Measurements from ENCODE around the gene SRPK3. TPM values are rescaled to one million over a fixed set of nuclear protein-coding genes. Genes with fewer than 3 reads are reported as not detected.

Gene SRPK3, protein sequence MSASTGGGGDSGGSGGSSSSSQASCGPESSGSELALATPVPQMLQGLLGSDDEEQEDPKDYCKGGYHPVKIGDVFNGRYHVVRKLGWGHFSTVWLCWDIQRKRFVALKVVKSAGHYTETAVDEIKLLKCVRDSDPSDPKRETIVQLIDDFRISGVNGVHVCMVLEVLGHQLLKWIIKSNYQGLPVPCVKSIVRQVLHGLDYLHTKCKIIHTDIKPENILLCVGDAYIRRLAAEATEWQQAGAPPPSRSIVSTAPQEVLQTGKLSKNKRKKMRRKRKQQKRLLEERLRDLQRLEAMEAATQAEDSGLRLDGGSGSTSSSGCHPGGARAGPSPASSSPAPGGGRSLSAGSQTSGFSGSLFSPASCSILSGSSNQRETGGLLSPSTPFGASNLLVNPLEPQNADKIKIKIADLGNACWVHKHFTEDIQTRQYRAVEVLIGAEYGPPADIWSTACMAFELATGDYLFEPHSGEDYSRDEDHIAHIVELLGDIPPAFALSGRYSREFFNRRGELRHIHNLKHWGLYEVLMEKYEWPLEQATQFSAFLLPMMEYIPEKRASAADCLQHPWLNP
- polyA plus RNA-seq (2013, experiment 1 of 2): 0.18 TPM
- polyA plus RNA-seq (2013, experiment 2 of 2): 0.01 TPM

DNA sequence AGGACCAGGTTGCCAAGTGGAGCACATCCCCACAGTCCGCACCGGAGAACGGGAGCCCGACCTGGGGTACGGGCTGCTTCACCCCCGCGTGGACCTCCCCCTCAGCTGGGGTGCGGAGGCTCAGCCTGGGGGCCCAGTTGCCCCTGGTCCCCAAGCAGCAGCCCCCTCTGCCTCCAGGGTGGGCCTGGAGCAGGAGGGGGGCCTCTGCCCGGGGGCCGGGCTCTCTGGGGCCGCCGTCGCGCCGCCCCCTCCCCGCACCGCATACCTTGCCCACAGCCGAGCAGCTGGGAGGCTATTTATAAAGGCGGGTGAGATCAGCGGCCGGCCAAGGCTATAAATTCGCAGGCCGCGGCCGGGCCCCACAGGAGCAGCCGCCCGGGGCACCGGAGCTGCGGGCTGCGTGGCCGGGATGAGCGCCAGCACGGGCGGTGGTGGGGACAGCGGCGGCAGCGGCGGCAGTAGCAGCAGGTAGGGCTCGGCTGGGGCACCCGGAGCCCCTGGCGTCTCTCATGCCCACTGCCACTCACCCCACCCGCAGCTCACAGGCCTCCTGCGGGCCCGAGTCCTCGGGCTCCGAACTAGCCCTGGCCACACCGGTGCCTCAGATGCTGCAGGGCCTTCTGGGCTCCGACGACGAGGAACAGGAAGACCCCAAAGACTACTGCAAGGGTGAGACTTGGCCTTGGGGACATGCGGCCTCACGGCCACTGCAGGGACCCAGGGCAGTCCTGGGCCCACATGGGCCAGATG, at the start of gene SRPK3:
Gene SRPK3 (plus strand): TSS at position 364 of the 750 bp plus-strand sequence. CDS start 46 bp downstream, at position 410.
- Histone ChIP-seq H3K79me1 (ENCODE audit: low read length) (no peaks in the 10 kb centered on the region), H3K9ac (ENCODE audit: low read length) (no peak within 1 kb of the TSS), H3K27ac (ENCODE audit: low read depth, low read length) (no peak within 1 kb of the TSS), H2BK15ac (replicated peaks; ENCODE audit: low read depth) (no peak within 1 kb of the TSS), H3K56ac (ENCODE audit: low read length) (no peak within 1 kb of the TSS), H3K4ac (ENCODE audit: low read depth, low read length) (no peak within 1 kb of the TSS), H3K18ac (ENCODE audit: low read length) (no peak within 1 kb of the TSS), H4K8ac (ENCODE audit: low read depth, low read length) (no peak within 1 kb of the TSS), H3K4me3 (ENCODE audit: low read length) (no peak within 1 kb of the TSS), H3K36me3 (ENCODE audit: control insufficient read depth, insufficient read depth, low read length) (no peaks in the 10 kb centered on the region), H3K4me1 (ENCODE audit: control insufficient read depth, low read depth, low read length) (no peaks in the 10 kb centered on the region), H3K23ac (ENCODE audit: low read length) (no peak within 1 kb of the TSS), H3K4me2 (ENCODE audit: low read length) (no peak within 1 kb of the TSS), H4K5ac (ENCODE audit: low read length) (no peak within 1 kb of the TSS), H2BK5ac (ENCODE audit: low read length) (no peak within 1 kb of the TSS), H3K27me3 (ENCODE audit: insufficient read depth, low read length, poor library complexity) (no peaks in the 10 kb centered on the region), H2BK120ac (ENCODE audit: low read depth, low read length) (no peak within 1 kb of the TSS), H2AK5ac (ENCODE audit: low read length) (no peak within 1 kb of the TSS), H3K79me2 (ENCODE audit: control insufficient read depth, insufficient read depth, low read length) (no peaks in the 10 kb centered on the region)
- no peak for DNase-seq
- WGBS (ENCODE audit: extremely low coverage, insufficient coverage, low lambda C conversion rate): no CpG with 5 or more reads among the region's 52 CpGs

DNA sequence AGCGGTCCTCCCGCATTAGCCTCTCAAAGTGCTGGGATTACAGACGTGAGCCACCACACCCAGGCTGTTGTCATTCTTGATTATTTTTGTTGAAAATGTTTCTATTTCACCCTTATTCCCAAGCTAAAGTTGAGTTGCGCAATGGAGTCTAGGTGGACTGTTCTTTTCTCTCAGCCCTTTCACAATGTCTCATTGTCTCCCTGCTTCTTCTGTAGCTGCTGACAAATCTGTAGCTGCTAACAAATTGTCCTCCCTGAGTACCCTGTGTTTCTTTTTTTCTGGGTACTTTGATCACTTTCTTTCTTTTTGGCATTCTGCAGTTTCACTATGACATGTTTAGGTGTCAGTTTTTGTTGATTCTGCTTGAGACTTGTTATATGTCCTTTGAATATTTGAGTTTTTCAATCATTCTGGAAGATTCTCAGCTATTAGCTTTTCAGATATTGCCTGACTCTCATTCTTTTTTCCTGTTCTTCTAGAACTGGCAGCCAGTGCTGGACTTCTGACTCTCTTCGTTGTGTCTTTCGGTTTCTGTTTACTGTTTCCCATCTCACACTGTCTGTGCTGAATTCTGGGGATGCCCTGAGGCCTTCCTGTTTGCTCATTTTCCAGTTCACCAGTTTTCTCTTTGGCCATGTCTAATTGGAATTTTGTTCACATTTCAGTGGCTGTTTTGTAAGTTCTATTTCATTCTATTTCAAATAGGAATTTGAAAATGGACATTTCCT, 49.6 kb upstream of the SRPK3 start:
- H2AK5ac ChIP-seq (ENCODE audit: low read length): no peak overlapping the region

DNA sequence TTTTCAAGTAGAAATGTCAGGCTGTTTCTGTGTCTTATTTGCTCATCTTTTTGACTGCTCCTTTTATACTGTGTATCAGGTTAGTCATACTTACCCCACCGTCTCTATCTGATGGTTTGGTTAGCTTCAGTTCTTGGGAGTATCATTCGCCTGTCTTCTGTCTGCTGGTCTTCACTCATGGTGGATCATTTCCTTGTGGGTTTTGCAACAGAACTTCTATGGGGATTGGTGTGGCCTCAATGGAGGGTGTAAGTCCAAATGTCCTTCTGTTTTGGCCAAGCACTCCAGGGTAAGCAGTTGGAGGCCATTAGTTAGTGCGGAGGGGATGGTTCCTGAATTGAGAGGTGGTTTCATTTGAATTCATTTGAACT, 49.0 kb upstream of the SRPK3 start:
- H3K4ac ChIP-seq (ENCODE audit: low read depth, low read length): no peak overlapping the region
- H3K9ac ChIP-seq (ENCODE audit: low read length): no peak overlapping the region
- no peak overlapping the region for H3K4me3 ChIP-seq (ENCODE audit: low read length)
- no peak overlapping the region for H4K5ac ChIP-seq (ENCODE audit: low read length)
- no peak overlapping the region for H2BK15ac ChIP-seq (replicated peaks; ENCODE audit: low read depth)
- DNase-seq: no peak
- H3K4me1 ChIP-seq (ENCODE audit: control insufficient read depth, low read depth, low read length): peaks cover 6% of the 10 kb centered on the region
- no peak overlapping the region for H3K56ac ChIP-seq (ENCODE audit: low read length)
- H2BK5ac ChIP-seq (ENCODE audit: low read length): no peak overlapping the region
- H3K27me3 ChIP-seq (ENCODE audit: insufficient read depth, low read length, poor library complexity): no peaks in the 10 kb centered on the region
- H3K79me1 ChIP-seq (ENCODE audit: low read length): no peaks in the 10 kb centered on the region
- no peak overlapping the region for H3K4me2 ChIP-seq (ENCODE audit: low read length)
- peaks cover 8% of the 10 kb centered on the region for H3K79me2 ChIP-seq (ENCODE audit: control insufficient read depth, insufficient read depth, low read length)
- no peaks in the 10 kb centered on the region for H3K36me3 ChIP-seq (ENCODE audit: control insufficient read depth, insufficient read depth, low read length)
- no peak overlapping the region for H4K8ac ChIP-seq (ENCODE audit: low read depth, low read length)
- no peak overlapping the region for H2BK120ac ChIP-seq (ENCODE audit: low read depth, low read length)
- WGBS (ENCODE audit: extremely low coverage, insufficient coverage, low lambda C conversion rate): no CpG with 5 or more reads among the region's 3 CpGs
- no peak overlapping the region for H3K18ac ChIP-seq (ENCODE audit: low read length)
- no peak overlapping the region for H2AK5ac ChIP-seq (ENCODE audit: low read length)
- H3K23ac ChIP-seq (ENCODE audit: low read length): no peak overlapping the region
- H3K27ac ChIP-seq (ENCODE audit: low read depth, low read length): no peak overlapping the region

More for the DNA sequence above, 49.6 kb upstream of the SRPK3 start:
- H4K5ac ChIP-seq (ENCODE audit: low read length): no peak overlapping the region
- H4K8ac ChIP-seq (ENCODE audit: low read depth, low read length): no peak overlapping the region
- H3K9ac ChIP-seq (ENCODE audit: low read length): no peak overlapping the region
- peaks cover 8% of the 10 kb centered on the region for H3K79me2 ChIP-seq (ENCODE audit: control insufficient read depth, insufficient read depth, low read length)
- WGBS (ENCODE audit: extremely low coverage, insufficient coverage, low lambda C conversion rate): no CpG with 5 or more reads among the region's 6 CpGs
- DNase-seq: no peak
- H3K4me2 ChIP-seq (ENCODE audit: low read length): no peak overlapping the region
- no peak overlapping the region for H3K4me3 ChIP-seq (ENCODE audit: low read length)
- no peak overlapping the region for H2BK15ac ChIP-seq (replicated peaks; ENCODE audit: low read depth)
- H3K79me1 ChIP-seq (ENCODE audit: low read length): no peaks in the 10 kb centered on the region
- H3K27ac ChIP-seq (ENCODE audit: low read depth, low read length): no peak overlapping the region
- H3K23ac ChIP-seq (ENCODE audit: low read length): no peak overlapping the region
- no peak overlapping the region for H2BK5ac ChIP-seq (ENCODE audit: low read length)
- H2BK120ac ChIP-seq (ENCODE audit: low read depth, low read length): no peak overlapping the region
- H3K4me1 ChIP-seq (ENCODE audit: control insufficient read depth, low read depth, low read length): peaks cover 6% of the 10 kb centered on the region
- H3K4ac ChIP-seq (ENCODE audit: low read depth, low read length): no peak overlapping the region
- H3K18ac ChIP-seq (ENCODE audit: low read length): no peak overlapping the region
- no peaks in the 10 kb centered on the region for H3K27me3 ChIP-seq (ENCODE audit: insufficient read depth, low read length, poor library complexity)
- H3K36me3 ChIP-seq (ENCODE audit: control insufficient read depth, insufficient read depth, low read length): no peaks in the 10 kb centered on the region
- H3K56ac ChIP-seq (ENCODE audit: low read length): no peak overlapping the region

DNA sequence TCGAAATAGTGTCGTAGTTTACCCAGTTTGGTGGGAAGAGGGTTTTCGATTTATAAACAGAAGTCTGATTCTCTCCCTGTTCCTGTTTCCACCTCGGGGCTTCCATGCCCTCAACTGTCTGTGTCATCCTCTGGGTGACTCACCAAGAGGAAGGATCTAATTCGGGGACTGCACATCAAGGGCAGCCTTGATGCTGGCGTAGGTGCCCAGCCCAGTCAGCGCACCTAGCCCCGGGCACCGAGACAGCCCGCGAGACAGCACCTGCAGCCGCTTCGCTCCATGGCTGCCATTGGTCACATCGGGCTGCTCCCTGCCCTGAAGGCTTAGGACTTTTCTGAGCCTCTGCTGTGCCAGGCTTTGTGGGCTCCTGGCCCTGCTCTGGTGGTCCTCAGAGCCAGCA, 48.4 kb upstream of the SRPK3 start:
- no peak overlapping the region for H3K23ac ChIP-seq (ENCODE audit: low read length)
- H2AK5ac ChIP-seq (ENCODE audit: low read length): no peak overlapping the region
- H3K18ac ChIP-seq (ENCODE audit: low read length): no peak overlapping the region
- no peaks in the 10 kb centered on the region for H3K36me3 ChIP-seq (ENCODE audit: control insufficient read depth, insufficient read depth, low read length)
- H4K5ac ChIP-seq (ENCODE audit: low read length): no peak overlapping the region
- WGBS (ENCODE audit: extremely low coverage, insufficient coverage, low lambda C conversion rate): no CpG with 5 or more reads among the region's 14 CpGs
- no peak overlapping the region for H3K9ac ChIP-seq (ENCODE audit: low read length)
- no peak overlapping the region for H2BK120ac ChIP-seq (ENCODE audit: low read depth, low read length)
- no peak overlapping the region for H4K8ac ChIP-seq (ENCODE audit: low read depth, low read length)
- no peak overlapping the region for H3K56ac ChIP-seq (ENCODE audit: low read length)
- no peak overlapping the region for H3K4me3 ChIP-seq (ENCODE audit: low read length)
- H3K79me2 ChIP-seq (ENCODE audit: control insufficient read depth, insufficient read depth, low read length): peaks cover 8% of the 10 kb centered on the region
- H2BK5ac ChIP-seq (ENCODE audit: low read length): no peak overlapping the region
- H3K27me3 ChIP-seq (ENCODE audit: insufficient read depth, low read length, poor library complexity): no peaks in the 10 kb centered on the region
- no peak overlapping the region for H2BK15ac ChIP-seq (replicated peaks; ENCODE audit: low read depth)
- DNase-seq: no peak
- peaks cover 4% of the 10 kb centered on the region for H3K4me1 ChIP-seq (ENCODE audit: control insufficient read depth, low read depth, low read length)
- no peaks in the 10 kb centered on the region for H3K79me1 ChIP-seq (ENCODE audit: low read length)
- H3K4ac ChIP-seq (ENCODE audit: low read depth, low read length): no peak overlapping the region
- H3K4me2 ChIP-seq (ENCODE audit: low read length): no peak overlapping the region
- H3K27ac ChIP-seq (ENCODE audit: low read depth, low read length): no peak overlapping the region

DNA sequence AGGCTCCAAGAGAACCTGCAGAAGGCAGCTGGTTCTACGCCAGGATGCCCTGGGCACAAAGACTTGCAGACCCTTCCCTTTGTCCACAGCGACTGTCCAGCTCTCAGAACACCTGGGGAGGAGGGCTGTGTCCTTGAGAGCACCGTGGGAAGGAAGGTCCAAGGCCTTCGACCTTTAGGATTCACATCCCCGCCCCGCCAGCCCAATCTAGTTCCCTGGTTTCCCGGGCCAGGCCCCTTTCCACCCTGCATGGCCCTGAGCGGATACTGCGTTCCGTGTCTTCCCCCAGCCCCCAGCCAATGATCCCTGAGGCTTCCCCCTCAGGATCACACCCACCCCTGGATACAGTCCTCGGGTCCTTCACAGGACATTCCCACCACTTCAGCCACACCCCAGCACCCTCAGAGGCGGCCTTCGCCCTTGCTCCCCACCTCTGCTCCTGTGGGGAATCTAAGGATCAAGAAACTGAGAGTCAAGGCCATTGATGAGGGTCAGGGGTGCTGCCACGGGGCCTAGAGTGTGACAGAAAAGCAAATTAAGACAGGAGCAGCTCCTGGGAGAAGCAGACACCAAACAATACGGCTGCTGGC, 47.1 kb upstream of the SRPK3 start:
- no peak overlapping the region for H3K56ac ChIP-seq (ENCODE audit: low read length)

More for the DNA sequence above, 47.1 kb upstream of the SRPK3 start:
- no peak overlapping the region for H2BK15ac ChIP-seq (replicated peaks; ENCODE audit: low read depth)
- no peak overlapping the region for H3K23ac ChIP-seq (ENCODE audit: low read length)
- no peak overlapping the region for H3K27ac ChIP-seq (ENCODE audit: low read depth, low read length)
- H3K18ac ChIP-seq (ENCODE audit: low read length): no peak overlapping the region
- DNase-seq: no peak
- no peak overlapping the region for H3K4me2 ChIP-seq (ENCODE audit: low read length)
- H3K4me1 ChIP-seq (ENCODE audit: control insufficient read depth, low read depth, low read length): peaks cover 3% of the 10 kb centered on the region
- H3K4me3 ChIP-seq (ENCODE audit: low read length): no peak overlapping the region
- no peak overlapping the region for H2BK120ac ChIP-seq (ENCODE audit: low read depth, low read length)
- no peak overlapping the region for H4K5ac ChIP-seq (ENCODE audit: low read length)
- H2BK5ac ChIP-seq (ENCODE audit: low read length): no peak overlapping the region
- no peaks in the 10 kb centered on the region for H3K79me1 ChIP-seq (ENCODE audit: low read length)
- no peak overlapping the region for H2AK5ac ChIP-seq (ENCODE audit: low read length)
- H3K79me2 ChIP-seq (ENCODE audit: control insufficient read depth, insufficient read depth, low read length): no peaks in the 10 kb centered on the region
- H3K4ac ChIP-seq (ENCODE audit: low read depth, low read length): no peak overlapping the region
- no CpG with 5 or more reads among the region's 15 CpGs for WGBS (ENCODE audit: extremely low coverage, insufficient coverage, low lambda C conversion rate)
- H3K27me3 ChIP-seq (ENCODE audit: insufficient read depth, low read length, poor library complexity): no peaks in the 10 kb centered on the region
- H4K8ac ChIP-seq (ENCODE audit: low read depth, low read length): no peak overlapping the region
- H3K9ac ChIP-seq (ENCODE audit: low read length): no peak overlapping the region
- no peaks in the 10 kb centered on the region for H3K36me3 ChIP-seq (ENCODE audit: control insufficient read depth, insufficient read depth, low read length)
